GM18498 (cell line): ENCODE data around the gene VTI1A.

Experiments used
- ATAC-seq: cut with Tn5 transposase; IDR thresholded peaks from one replicate; pipeline ENCODE4 v1.9.1; 2021; ENCODE audit warnings: mild to moderate bottlenecking, moderate library complexity; ENCODE audit not compliant: unreplicated experiment

The VTI1A gene

DNA sequence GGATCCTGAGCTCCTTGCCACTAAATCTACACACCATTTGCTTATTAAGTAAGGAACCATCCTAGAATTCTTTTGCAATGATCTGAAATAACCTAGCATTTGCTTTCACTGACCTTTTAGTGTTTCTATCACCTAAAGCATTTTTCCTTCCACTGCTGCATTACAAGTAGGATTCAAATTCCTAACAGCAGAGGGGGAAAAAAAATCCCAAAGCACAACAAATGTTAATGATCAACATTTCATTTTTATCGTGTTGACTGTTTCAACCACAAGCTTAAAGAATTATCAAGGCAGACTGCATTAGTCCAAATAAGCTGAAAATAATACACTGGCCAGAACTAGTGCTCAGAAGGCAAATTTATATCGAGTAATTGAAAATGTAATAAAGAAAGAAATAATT is 328.4 kb downstream of the VTI1A start:
- ATAC-seq = no peak

DNA sequence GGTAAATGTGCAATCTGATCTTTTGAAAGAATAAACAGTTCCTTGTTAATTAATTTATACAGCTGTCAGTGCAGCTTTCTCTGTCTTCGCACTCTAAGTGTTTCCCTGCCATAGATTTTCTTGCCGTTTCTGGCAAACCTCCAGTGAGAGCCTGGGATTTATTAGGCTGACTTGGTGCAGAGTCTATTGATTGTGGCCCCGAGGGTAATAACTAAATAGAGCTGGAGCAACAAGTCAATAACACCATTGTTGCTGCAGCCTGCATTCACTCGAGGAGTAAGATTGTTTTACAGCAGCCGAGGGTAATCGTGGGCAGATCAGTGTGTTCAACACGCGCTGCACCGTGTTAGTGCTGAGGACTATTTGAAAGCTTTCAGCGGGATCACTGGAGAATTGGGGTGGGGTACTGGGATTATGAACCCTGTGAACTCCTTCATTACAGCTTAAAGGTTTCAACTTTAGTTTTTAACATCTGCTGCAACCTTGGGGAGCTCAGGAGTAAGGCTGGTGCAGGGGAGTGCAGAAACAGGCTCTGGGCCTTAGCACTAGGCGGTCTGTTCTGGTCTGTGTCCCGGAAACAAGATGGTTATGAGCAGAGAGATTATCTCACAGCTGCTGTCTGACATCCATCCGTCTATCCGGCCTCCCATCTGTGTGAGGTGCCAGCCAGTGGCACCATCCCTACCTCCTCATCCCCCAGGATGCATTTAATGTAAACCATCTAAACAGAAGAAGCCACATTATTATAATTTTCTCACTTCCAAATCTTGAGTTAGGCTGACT is 329.1 kb downstream of the VTI1A start:
- ATAC-seq = no peak

DNA sequence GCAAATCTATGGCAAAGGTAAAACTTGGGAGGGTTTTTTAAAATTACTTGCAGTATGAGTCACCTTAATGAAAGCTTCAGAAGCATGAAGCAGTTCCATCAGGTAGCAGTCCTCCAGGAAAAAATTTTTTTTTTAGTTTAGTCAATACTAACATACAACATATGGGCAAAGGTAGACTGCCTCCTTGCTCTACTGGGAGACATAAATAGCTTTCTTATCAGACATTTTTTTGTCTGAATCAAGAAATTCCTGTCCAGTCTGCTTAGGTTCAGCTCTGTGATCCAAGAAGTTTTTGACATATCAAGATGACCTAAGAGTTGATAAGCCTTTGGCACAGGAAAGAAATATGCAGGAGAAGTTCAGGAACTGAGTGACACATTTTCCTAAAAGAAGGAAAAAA is 331.6 kb downstream of the VTI1A start:
- ATAC-seq = no peak

DNA sequence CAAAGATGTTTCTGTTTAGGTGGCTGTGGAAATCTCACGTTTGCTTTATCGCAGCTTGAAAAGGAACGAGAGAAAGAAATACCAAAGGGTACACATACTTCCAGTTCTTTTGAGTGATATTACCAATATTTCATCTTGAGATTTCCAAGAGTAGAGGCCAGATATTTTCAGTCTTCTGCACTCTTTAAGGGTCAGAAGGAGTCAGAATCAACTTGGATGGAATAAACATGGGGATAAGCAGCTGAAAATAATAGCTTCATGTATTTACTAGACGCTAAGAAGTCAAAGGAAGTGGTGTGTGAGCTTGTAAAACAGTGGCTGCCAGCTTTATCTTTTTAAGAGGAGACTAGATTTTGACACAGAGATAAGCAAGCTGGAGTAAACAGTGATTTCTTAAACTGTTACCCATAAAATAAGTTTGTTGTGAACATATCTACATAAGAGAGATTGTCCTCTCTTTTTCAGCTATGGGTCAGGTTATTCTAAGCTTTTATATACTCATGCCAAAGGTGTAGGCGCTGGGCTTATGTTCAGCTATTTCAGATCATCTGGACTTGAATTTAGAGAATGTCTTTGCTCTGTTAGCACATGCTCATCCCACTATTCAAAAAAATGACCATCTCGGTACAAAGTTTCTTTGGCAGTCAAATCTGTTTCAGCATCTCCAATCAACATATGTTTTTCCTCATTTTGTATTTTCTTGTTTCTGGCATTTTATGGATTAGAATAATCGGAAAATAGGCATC is 332.2 kb downstream of the VTI1A start:
- ATAC-seq = no peak

DNA sequence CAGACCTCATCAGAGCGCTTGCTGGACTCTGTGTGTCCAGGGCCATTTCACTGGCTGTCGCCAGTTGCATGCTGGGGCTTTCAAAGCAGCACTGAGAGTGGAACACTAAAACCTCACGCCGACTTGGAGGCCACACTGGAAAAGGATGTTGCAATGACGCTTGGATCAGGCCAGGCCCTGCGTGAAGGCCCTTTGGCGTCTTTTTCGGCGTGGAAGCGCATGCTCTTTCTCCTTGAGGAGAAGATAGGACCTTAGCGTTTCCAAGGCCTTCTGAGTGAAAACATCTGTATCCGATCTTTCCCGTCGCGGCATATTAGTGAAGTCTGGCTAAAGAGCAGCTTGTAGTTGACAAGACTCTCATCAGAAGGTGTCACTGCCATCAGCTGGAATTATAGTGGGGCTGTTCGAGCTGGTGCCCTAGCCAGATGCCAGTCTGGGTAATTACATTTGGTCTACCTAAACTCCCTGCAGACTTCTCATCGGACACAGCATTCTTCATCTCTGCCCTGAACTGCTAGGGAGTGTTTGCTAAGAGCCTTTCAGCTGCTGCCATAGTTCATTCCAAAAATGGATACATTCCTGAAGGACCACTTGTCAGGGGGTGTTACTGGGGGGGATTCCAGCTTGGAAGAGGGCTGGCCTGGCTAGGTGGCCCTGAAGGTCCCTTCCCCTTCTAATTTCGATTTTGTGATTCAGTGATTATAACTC is 335.3 kb downstream of the VTI1A start:
- no peak for ATAC-seq

DNA sequence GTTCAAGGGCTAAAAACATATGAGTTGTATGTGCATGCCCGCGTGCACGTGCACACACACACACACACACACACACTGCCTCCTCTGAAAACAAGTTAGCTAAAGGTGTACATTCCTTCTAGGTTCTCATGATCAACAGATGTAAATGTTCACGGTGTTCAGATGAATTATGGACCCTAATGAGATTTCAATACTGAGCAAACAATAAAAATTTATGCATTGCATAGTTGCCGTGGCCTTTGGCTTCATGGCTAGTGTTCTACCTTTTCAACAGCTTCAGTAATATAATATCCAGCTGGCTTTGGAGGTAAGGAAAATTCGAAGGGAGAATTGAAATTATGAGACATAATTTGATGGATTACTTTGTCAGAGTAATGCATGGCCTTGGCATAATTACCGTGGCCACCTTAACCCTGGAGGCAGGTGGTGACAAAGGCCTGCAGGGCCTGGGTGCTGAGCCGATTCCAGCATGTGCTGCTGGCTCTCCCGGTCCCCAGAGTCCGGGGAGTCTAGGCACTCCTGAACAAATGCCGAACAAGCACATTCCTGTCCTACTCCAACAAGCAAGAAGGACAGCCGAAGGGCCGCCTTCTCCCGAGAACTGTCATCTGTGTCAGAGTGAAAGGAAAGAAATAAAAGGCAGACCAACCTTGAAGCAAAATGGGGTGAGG is 336.5 kb downstream of the VTI1A start:
- no peak for ATAC-seq

DNA sequence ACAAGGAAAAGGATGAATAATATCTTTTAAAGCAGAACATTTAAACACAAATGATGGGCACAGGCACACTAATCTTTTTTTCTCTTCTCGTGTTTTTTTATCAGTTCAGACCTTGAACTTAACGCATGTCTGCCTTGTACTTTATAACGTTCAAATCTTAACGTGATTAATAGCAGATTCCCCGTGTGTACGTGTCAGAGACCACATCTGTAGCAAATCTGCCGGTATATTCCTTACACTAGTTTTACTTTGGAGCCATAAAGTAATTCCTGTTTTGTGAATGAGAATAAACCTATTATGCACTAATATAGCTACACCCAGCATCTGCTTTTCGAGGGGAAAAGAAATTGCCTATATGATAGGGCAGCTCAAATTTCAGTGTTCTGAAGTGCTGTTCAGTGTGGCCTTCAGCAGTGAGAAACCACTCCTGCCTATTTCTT is 337.0 kb downstream of the VTI1A start:
- ATAC-seq = no peak

DNA sequence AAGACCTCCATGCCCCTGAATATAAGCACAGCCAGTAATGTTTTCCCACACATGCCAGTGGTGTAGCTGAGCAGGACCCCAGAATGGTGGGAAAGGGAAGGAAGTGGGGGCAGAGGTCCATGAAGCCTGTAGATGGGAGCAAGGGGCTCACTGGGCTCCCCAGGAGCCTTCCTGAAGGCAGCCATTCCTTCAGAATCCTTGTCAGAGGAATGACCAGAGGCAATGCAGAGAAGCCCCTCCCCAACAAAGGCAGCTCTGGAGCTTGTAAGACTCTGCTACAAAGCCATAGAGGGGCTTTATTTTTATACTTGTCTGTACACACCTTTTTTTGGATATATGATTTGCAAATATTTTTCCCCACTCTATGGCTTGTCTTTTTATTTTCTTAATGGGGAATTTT is 338.1 kb downstream of the VTI1A start:
- ATAC-seq = no peak

DNA sequence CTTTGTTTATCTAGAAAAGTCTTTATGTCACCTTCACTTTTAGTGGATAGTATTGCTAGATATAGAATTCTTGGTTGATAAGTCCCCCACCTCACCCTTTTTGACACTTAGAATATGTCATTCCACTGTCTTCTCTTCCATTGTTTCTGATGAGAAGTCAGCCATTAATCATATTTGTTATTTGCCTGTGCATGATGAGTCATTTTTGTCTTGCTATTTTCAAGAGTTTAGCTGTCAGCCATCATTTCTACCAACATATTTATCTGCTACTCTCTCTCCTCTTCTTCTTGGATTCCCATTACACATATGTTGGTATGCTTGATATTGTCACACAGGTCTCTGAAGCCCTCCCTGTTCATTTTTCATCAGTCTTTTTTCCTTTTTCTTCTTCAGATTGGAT is 342.2 kb downstream of the VTI1A start:
- no peak for ATAC-seq

DNA sequence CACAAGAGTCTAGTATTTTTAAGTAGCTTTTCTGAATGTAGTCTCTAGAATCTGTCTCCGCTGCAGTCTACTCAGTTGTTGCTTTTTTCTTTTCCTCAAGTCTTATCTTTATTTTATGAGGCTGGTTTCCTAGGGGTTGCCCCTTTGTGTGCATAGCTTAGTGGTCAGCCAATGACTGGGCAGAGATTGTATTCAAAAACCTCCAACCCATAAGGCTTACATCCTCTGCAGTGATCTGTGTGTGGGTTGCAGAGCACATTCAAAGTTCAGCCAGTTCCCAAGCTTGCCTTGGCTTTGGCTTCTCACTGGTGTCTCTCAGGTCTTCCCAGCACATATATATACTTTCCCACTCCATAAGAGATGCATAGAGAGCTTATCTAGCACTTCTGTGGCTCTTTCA is 343.0 kb downstream of the VTI1A start:
- no peak for ATAC-seq

DNA sequence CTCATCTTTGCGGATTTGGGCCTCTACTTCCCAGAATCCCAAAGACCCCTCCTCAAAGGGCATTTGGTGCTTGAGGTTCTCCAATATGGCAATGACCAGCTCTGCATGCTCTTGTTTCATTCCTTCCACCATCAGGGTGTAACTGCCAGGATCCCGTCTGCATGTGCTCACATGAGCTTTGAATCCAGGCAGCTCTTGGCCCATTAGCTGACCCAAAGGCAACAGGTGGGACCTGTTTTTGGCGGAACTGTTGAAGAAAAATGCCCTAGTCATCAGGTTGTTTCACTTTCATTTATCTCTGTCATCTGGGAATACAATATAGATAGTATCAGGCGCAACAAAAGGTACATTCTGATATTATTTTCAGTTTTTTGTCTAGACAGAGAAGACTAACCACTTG is 343.9 kb downstream of the VTI1A start:
- ATAC-seq = no peak

DNA sequence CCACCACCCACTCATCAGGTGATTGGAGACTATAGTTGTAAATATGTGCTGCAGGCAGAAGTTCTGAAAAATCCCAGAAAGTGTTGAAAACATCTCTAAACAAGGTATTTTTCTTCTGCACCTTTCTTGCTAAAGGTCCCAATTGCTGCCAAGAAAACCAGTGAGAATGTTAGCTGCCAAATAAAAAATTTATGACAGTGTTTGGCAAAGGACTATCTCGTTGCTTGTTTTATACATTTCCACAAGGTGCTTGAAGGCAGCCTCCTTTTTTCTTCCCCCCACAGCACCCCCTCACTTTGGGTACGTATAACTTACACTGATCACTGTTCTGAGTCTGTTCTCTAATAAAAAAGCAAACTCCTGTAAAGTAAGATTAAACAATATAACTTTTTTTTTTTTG is 344.4 kb downstream of the VTI1A start:
- no peak for ATAC-seq

DNA sequence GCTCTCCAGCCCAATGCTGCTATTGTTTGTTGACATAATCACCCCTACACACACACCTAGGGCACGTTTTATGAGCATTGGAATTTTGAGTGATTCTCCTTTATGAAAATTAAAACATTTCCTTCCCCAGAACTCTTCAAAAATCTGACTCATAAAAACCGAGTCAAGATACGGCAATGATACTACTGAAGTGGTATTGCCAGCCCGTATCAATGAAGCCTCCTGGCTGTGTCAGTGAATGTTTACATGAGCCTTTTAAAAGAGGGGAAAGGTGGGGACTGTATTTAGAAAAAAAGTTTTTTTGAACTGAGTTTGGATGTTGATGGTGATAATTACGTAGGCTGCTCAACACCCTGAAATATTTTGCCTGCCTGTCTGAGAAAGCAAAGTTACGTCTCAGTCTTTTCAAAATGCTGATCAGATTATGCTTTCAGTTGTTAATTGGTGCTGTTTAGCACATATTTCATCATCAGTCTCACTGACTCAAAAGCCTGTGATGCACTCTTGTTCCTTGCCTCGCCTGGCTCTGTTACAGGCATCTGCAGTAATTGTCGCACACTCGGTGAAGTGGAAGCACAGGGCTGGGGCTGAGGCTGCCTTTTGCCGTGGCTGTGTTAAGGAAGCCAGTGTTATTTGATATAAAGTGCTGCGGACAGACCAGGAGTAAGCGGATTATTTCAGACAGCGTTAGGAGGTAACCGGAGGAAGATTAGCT is 345.6 kb downstream of the VTI1A start:
- ATAC-seq = no peak

DNA sequence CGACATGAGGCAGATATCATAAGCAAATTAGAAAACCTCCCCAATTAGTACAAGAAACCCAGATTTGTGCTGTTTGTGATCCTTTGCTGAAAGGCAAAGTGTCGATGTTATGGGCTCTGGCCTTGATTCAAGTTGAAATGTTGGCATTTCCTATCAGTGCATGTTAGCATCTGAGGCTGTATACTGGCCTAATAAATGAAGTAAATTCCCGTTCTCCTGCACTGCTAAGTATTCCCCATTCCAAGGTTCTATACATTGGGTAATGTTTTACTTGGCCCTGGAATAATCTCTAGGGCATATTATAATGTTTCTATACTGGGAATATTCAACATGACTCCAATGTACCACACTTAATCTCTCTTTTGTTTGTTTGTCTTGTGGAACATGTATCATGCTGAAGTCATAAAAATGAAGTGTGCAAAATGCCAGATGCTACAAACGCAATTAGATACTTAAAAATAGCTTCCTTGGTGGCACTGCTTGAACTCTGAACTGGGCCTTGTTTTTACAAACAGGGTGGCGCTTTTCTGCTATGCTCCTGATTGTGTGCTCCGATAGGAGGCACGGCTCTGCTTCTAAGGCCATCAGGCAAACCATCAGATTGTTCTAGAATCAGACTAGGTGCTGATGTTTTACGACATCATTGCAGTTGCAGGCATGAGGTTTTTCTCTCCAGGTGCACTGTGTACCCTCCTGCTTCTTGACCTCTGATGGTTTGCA is 346.3 kb downstream of the VTI1A start:
- no peak for ATAC-seq

DNA sequence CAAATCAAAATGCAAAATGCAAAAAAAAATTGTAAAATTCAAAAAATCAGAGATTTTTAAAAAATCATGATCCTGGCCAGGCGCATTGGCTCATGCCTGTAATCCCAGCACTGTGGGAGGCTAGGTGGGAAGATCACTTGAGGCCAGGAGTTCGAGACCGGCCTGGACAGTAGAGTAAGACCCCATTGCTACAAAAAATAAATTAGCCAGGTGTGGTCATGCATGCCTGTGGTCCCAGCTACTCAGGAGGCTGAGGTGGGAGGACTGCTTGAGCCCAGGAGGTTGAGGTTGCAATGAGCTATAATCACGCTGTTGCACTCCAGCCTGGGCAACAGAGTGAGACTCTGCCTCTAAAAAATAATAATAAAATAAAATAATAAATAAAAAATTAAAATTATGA is 347.2 kb downstream of the VTI1A start:
- no peak for ATAC-seq

DNA sequence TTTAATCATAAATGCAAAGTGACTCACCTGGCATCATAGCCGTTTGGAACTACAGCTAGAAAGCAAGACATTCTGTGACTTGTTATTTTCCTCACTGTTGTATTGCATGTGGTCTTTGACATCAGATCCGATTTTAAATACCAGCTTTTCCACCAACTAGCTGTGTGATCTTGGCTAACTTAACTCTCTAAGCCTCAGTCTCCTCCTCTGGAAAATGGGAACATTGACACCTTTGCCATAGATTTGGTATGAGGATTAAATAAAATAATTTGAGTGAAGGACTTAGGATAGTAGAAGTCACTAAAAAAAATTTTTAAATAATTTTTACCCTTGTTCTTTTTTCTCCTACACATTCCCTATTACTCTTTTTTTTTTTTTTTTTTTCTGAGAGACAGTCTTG is 348.1 kb downstream of the VTI1A start:
- ATAC-seq = no peak

DNA sequence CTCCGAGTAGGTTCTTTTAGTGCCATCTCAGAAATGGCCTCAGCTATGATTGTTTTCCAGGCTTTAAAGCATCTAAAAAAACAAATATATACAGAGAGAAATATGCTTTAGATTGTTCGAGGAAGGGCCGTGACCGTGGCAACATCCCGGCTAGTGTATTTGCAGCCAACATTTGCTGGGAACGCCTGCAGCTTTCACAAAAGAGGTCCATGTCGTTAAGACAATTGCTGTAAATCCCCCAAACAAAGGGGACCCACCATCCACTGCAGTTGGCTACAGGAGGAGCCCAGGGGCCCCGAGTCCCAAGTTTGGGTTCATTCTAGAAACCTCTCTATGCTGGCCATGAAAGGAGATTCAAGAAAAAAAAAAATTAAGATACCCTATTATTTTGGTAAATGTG is 350.2 kb downstream of the VTI1A start:
- ATAC-seq = no peak

DNA sequence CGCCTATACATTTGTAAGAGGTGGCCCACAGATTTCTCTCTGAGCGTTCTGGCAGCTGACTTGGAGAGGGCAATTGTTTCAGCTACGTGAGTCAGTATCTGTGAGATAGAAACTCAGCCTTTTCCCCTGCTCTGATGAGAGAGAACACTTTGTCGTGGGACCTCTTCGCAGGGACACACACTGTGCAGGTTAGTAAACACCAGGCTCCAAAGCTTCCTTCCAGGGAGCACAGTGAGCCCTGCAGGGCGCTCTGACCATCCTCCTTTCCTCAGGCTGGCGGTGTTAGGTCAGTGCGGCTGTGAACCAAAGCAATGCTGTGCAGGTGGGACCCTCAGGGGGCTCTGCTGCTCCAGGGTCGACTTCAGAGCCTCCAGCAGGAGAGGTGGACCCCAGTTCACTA is 350.8 kb downstream of the VTI1A start:
- no peak for ATAC-seq

DNA sequence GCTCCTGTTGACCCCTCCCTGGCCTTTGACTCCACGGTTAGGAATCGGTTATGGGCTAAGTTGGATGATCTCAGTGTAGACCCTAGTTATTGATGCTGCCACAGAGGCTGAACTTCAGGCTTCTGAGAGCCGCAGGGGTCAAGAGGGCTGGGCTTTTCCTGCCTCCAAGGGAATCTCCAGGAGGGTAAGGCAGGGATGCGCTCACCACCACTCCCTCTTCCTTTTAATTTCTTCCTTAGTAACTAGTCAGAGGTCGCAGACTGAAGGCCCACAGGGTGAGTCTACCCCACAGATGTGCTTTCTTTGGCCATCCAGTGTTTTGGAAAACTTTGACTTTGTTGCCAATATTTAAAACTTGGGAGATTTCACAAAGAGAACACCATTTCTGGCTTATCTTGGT is 352.0 kb downstream of the VTI1A start:
- ATAC-seq = no peak
